DOHH2 (cell line): ENCODE data around the gene CLRN1.

Experiments used
- H3F3A ChIP-seq: fragments of 200-600 bp; sonication (generic), shearing (Covaris generic); 2 replicates; pipeline ENCODE4 v1.6.0; 2016; ENCODE audit warnings: antibody characterized with exemption, mild to moderate bottlenecking; ENCODE audit not compliant: control insufficient read depth, insufficient read depth
- H3K27ac ChIP-seq: fragments of 200-600 bp; sonication (generic); 2 replicates; pipeline ENCODE4 v1.5.1; 2014; ENCODE audit warnings: low read depth, mild to moderate bottlenecking, low read length, moderate library complexity
- H3K27me3 ChIP-seq: fragments of 200-600 bp; sonication (generic); 2 replicates; pipeline ENCODE4 v1.6.1; 2014; ENCODE audit warnings: mild to moderate bottlenecking, low read length, mixed read lengths; ENCODE audit not compliant: control insufficient read depth
- H3K36me3 ChIP-seq: fragments of 200-600 bp; sonication (generic); 2 replicates; pipeline ENCODE4 v1.6.1; 2014; ENCODE audit warnings: mild to moderate bottlenecking, low read length, moderate library complexity, mixed read lengths; ENCODE audit not compliant: control insufficient read depth
- H3K4me1 ChIP-seq: fragments of 200-600 bp; sonication (generic); 2 replicates; pipeline ENCODE4 v1.6.1; 2014; ENCODE audit warnings: mild to moderate bottlenecking, low read length, mixed read lengths; ENCODE audit not compliant: control insufficient read depth
- H3K4me2 ChIP-seq: fragments of 200-600 bp; sonication (generic); 2 replicates; pipeline ENCODE4 v1.6.0; 2014; ENCODE audit warnings: mild to moderate bottlenecking, low read length, moderate library complexity
- H3K4me3 ChIP-seq: fragments of 200-600 bp; sonication (generic); 2 replicates; pipeline ENCODE4 v1.5.1; 2014; ENCODE audit warnings: mild to moderate bottlenecking, low read length, mixed read lengths
- H3K79me2 ChIP-seq: fragments of 200-600 bp; sonication (generic); 2 replicates; pipeline ENCODE4 v1.6.1; 2014; ENCODE audit warnings: mild to moderate bottlenecking, low read length, mixed read lengths; ENCODE audit not compliant: control insufficient read depth
- H3K9me2 ChIP-seq: fragments of 200-600 bp; sonication (generic); replicated peaks from 2 replicates; pipeline ENCODE4 v1.6.1; 2014; ENCODE audit warnings: mild to moderate bottlenecking, low read length, mixed read lengths; ENCODE audit not compliant: control insufficient read depth
- H3K9me3 ChIP-seq: fragments of 200-600 bp; sonication (generic); 2 replicates; pipeline ENCODE4 v1.6.1; 2014; ENCODE audit warnings: antibody characterized with exemption, low read length, mixed read lengths; ENCODE audit not compliant: control insufficient read depth, insufficient read depth
- H4K20me1 ChIP-seq: fragments of 200-600 bp; sonication (generic); 2 replicates; pipeline ENCODE4 v1.6.0; 2014; ENCODE audit warnings: low read depth, mild to moderate bottlenecking, antibody characterized with exemption, low read length, moderate library complexity; ENCODE audit not compliant: control insufficient read depth, insufficient read depth
- CTCF ChIP-seq: fragments of 200-600 bp; sonication (generic); IDR thresholded peaks from one replicate; pipeline ENCODE4 v1.5.1; 2014; ENCODE audit warnings: antibody characterized with exemption, mild to moderate bottlenecking, low read depth, low read length; ENCODE audit not compliant: poor library complexity, severe bottlenecking
- EZH2phosphoT487 ChIP-seq: fragments of 200-600 bp; sonication (generic); IDR thresholded peaks from 2 replicates; pipeline ENCODE4 v1.6.1; 2017; ENCODE audit warnings: borderline replicate concordance, mild to moderate bottlenecking, antibody characterized with exemption, low read length, moderate library complexity, mixed read lengths

The CLRN1 gene

GRCh38 chr3:150975992-150976368 lies 3.5 kb upstream of the CLRN1 start:
- H3K79me2 ChIP-seq, result no peaks in the 10 kb centered on the region
- no peak overlapping the region for H3K4me3 ChIP-seq
- no peaks in the 10 kb centered on the region for H3K9me2 ChIP-seq
- no peak for TF ChIP-seq EZH2phosphoT487
- TF ChIP-seq CTCF, result no peak
- H3F3A ChIP-seq, result no peaks in the 10 kb centered on the region
- H3K36me3 ChIP-seq, result no peaks in the 10 kb centered on the region
- H4K20me1 ChIP-seq, result no peaks in the 10 kb centered on the region; the same call in 1 of the 2 replicates
- no peaks in the 10 kb centered on the region for H3K4me1 ChIP-seq
- H3K27me3 ChIP-seq, result no peaks in the 10 kb centered on the region
- no peak overlapping the region for H3K4me2 ChIP-seq
- no peaks in the 10 kb centered on the region for H3K9me3 ChIP-seq
- H3K27ac ChIP-seq, result no peak overlapping the region

GRCh38 chr3:150975086-150975991 lies 2.8 kb upstream of the CLRN1 start:
- no peaks in the 10 kb centered on the region for H3F3A ChIP-seq
- no peaks in the 10 kb centered on the region for H3K9me3 ChIP-seq
- TF ChIP-seq EZH2phosphoT487 (no peak), CTCF (no peak)
- H3K27ac ChIP-seq, result no peak overlapping the region
- H3K4me2 ChIP-seq, result no peak overlapping the region
- no peak overlapping the region for H3K4me3 ChIP-seq
- H3K36me3 ChIP-seq, result no peaks in the 10 kb centered on the region
- no peaks in the 10 kb centered on the region; the same call in 1 of the 2 replicates for H4K20me1 ChIP-seq
- no peaks in the 10 kb centered on the region for H3K9me2 ChIP-seq
- no peaks in the 10 kb centered on the region for H3K27me3 ChIP-seq
- no peaks in the 10 kb centered on the region for H3K4me1 ChIP-seq
- no peaks in the 10 kb centered on the region for H3K79me2 ChIP-seq

GRCh38 chr3:150970665-150971324 lies 1.7 kb downstream of the CLRN1 start:
- no peak overlapping the region for H3K4me2 ChIP-seq
- no peaks in the 10 kb centered on the region for H3K9me3 ChIP-seq
- TF ChIP-seq CTCF, result no peak
- TF ChIP-seq EZH2phosphoT487, result no peak
- H3K4me3 ChIP-seq, result no peak overlapping the region
- H3K36me3 ChIP-seq, result no peaks in the 10 kb centered on the region
- H4K20me1 ChIP-seq, result no peaks in the 10 kb centered on the region; the same call in 1 of the 2 replicates
- no peaks in the 10 kb centered on the region for H3K4me1 ChIP-seq
- no peak overlapping the region for H3K27ac ChIP-seq
- no peaks in the 10 kb centered on the region for H3K79me2 ChIP-seq
- no peaks in the 10 kb centered on the region; the same call in 1 of the 2 replicates for H3K27me3 ChIP-seq
- no peaks in the 10 kb centered on the region for H3K9me2 ChIP-seq
- no peaks in the 10 kb centered on the region for H3F3A ChIP-seq
